SK-N-SH (cell line): ENCODE measurements around the gene UEVLD.

Experiments used
- CHD2 ChIP-seq: fragments of 150-350 bp; IDR thresholded peaks from 2 replicates; pipeline ENCODE4 v1.6.1; 2018; ENCODE audit warnings: low read length; ENCODE audit not compliant: partially characterized antibody
- EP300 ChIP-seq, 2 experiments: IDR thresholded peaks; 2 replicates each; pipeline versions ENCODE4 v1.4.0 to v1.6.1; 2012; ENCODE audit warnings: borderline replicate concordance in 1 of 2, low read depth in 1 of 2, low read length in 1 of 2
- FOSL2 ChIP-seq: IDR thresholded peaks from 2 replicates; pipeline ENCODE4 v1.4.0; 2012; ENCODE audit warnings: low read depth, mild to moderate bottlenecking, moderate library complexity, borderline replicate concordance
- GABPA ChIP-seq: IDR thresholded peaks from 2 replicates; pipeline ENCODE4 v1.4.0; 2012; ENCODE audit warnings: low read depth, mild to moderate bottlenecking
- POLR2AphosphoS5 ChIP-seq: IDR thresholded peaks from 2 replicates; pipeline ENCODE4 v1.6.1; 2012; ENCODE audit warnings: low read depth, low read length
- TEAD4 ChIP-seq: IDR thresholded peaks from 2 replicates; pipeline ENCODE4 v1.4.0; 2012; ENCODE audit warnings: mild to moderate bottlenecking, borderline replicate concordance; ENCODE audit not compliant: insufficient read depth
- TF ChIP-seq, protein P1 (sequence below): fragments of 200-600 bp; sonication (generic); IDR thresholded peaks from 2 replicates; pipeline ENCODE4 v1.6.1; 2017; ENCODE audit warnings: antibody characterized with exemption, mild to moderate bottlenecking, moderate library complexity
- TF ChIP-seq, protein P2 (sequence below): IDR thresholded peaks from 2 replicates; pipeline ENCODE4; 2012

DNA sequence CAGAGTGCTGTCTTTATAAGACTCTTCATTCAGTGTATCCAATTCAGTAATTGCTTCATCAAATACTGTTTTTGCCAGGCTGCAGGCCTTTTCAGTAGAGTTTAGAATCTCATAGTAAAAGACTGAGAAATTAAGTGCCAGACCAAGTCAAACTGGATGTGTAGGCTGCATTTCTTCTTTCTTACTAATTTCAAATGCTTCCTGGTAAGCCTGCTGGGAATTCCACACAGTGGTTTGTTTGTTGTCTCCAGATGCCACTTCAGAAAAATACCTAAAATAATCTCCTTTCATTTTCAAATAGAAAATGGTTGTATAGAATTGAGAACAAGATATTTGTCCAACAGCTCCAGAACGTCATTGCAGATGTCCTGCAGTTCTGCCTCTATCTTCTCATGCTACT lies 98.2 kb downstream of the UEVLD start:
- TF ChIP-seq CHD2 (no peak), GABPA (no peak), POLR2AphosphoS5 (no peak), TEAD4 (no peak), EP300 (IDR thresholded peaks at IDR 0.05; ENCODE audit: borderline replicate concordance in 1 of 2, low read depth in 1 of 2, low read length in 1 of 2) (no peak), FOSL2 (no peak)
- TF ChIP-seq, protein P1, sequence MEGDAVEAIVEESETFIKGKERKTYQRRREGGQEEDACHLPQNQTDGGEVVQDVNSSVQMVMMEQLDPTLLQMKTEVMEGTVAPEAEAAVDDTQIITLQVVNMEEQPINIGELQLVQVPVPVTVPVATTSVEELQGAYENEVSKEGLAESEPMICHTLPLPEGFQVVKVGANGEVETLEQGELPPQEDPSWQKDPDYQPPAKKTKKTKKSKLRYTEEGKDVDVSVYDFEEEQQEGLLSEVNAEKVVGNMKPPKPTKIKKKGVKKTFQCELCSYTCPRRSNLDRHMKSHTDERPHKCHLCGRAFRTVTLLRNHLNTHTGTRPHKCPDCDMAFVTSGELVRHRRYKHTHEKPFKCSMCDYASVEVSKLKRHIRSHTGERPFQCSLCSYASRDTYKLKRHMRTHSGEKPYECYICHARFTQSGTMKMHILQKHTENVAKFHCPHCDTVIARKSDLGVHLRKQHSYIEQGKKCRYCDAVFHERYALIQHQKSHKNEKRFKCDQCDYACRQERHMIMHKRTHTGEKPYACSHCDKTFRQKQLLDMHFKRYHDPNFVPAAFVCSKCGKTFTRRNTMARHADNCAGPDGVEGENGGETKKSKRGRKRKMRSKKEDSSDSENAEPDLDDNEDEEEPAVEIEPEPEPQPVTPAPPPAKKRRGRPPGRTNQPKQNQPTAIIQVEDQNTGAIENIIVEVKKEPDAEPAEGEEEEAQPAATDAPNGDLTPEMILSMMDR: no peak
- TF ChIP-seq, protein P2, sequence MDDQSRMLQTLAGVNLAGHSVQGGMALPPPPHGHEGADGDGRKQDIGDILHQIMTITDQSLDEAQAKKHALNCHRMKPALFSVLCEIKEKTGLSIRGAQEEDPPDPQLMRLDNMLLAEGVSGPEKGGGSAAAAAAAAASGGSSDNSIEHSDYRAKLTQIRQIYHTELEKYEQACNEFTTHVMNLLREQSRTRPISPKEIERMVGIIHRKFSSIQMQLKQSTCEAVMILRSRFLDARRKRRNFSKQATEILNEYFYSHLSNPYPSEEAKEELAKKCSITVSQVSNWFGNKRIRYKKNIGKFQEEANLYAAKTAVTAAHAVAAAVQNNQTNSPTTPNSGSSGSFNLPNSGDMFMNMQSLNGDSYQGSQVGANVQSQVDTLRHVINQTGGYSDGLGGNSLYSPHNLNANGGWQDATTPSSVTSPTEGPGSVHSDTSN: no peak
